HG03575 (cell line): ENCODE data around the gene SRGAP3.

Source experiments
- ATAC-seq: cut with Tn5 transposase; IDR thresholded peaks from one replicate; pipeline ENCODE4 v1.9.1; 2021; ENCODE audit not compliant: unreplicated experiment, insufficient number of reproducible peaks, low FRiP score; ENCODE audit errors: extremely low read depth

Gene SRGAP3

DNA sequence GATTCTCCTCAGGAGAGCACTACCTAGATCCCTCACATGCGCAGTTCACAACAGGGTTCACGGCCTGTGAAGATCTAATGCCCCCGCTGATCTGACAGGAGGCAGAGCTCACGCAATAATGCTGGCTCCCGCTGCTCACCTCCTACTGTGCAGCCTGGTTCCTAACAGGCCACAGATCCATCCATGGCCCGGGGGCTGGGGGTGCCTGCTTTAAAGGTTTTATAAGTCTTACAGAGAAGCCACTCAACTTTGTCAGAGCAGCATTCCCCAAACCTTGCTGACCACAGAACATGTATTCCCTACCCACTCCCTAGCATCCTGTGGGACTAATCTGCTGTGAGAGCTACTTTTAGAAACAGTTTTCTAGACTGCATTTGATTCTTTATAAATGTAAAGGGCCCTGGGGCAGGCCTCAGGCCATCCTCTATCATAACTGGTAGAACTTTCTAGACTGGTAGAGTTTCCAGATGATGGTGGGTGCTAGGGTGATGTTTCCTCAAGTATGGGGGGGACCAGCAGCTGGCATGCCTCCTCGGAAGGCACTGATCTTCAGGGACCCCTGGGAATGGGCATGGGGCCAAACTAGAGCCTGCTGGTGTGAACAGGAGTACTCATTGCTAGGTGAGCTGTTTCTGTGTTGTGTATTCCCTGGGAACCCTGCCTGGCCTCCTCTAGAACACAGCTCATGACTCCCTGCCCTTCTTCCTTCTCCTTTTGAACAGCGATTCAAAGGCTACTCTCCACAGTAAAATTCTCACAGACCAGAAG, 260.5 kb downstream of the SRGAP3 start:
- no peak for ATAC-seq

DNA sequence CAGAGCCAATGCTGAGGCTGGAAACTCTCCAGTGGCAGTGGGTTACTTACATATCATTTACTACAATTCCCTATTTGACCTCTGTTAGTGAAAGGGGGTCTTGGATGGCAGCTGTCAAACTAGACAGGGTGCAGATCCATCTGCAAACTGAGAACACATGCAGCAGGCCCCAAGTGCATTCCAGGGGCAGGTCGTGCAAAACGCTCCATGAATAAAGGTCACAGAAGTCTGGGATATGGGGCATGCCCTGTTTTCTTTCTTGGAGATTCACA, 261.1 kb downstream of the SRGAP3 start:
- ATAC-seq, result no peak

- no peak for ATAC-seq
Observed at GRCh38 chr3:8987645-8988383, 261.6 kb downstream of the SRGAP3 start.

DNA sequence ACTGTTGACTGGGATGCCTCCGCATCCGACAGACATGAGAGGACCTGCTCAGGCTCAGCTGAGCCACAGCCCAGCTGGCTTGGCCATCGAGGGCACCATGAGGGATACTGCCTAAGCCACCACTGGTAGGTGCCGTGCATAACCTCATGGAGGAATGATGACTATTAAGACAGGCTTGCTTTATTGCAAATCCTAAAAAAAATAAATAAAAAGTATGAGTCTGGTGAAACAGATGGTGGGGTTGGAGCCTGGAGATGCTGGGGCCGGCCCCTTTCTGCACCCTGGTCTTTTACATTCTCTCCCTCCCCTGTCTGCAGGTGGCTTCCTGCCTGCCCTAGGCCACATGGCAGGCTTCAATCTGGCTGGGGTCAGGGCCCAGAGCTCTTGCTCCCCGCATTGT, 262.2 kb downstream of the SRGAP3 start:
- ATAC-seq, result no peak

GRCh38 chr3:8986741-8987140, 262.7 kb downstream of the SRGAP3 start:
- ATAC-seq, result no peak

DNA sequence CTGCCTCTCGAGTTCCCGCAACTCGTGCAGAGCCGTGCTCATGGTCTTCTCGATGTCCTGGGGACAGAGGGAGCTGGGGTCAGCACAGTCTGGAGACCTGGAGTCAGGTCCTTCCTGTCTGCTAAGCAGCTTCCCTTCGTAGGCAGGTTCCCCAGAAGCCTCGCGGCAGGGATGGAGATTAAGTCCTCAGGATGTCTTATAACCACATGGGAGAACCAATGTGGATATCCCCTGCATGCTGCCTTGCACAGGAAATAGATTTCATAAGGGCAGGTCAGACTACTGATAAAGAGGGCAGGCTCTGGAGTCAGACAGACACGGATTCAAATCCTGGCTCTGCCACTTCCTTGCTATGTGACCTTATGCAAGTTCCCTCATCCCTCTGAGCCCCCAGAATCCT, 263.6 kb downstream of the SRGAP3 start:
- no peak for ATAC-seq

GRCh38 chr3:8985411-8985831, 264.0 kb downstream of the SRGAP3 start:
- ATAC-seq, result no peak

- ATAC-seq, result no peak
Observed at GRCh38 chr3:8984526-8984925, 264.9 kb downstream of the SRGAP3 start.

GRCh38 chr3:8984081-8984480, 265.4 kb downstream of the SRGAP3 start:
- no peak for ATAC-seq

DNA sequence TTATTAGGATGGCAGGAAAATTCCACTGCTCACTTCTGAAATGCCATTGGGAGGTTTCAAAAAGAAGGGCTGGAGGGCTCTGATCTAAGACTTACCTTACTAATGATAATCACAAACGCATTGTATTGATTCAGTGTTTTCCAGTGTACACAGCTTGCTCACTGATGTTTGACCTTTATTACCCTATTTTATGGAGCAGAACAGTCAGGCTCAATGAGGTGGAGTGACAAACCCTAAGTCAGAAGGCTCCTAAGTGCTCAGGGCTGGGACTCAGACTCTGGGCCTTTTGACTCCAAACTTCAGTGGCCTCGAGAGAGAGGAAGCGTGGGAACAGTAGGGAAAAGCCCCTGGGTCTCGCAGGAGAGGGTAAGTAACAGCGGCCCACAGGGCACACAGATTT, 265.9 kb downstream of the SRGAP3 start:
- no peak for ATAC-seq

DNA sequence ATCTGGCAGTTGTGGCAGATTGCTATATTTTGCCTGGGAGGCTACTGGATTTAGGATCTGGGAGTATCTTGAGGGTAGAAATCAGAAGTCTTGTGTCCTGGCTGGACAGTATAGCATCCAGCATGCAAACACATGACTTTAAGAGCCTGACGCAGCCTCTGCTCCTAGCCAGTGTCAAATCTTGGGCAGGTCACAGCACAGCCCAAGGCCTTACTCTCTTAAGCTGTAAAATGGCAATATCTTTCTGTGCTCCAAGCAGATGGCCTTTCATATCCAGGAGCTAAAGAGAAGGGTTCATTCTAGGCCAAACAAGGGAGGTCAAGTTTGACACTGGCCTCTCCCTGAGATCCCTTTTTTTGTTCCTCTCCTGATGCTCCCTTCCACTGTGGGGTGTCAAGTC, 266.4 kb downstream of the SRGAP3 start:
- ATAC-seq, result no peak

DNA sequence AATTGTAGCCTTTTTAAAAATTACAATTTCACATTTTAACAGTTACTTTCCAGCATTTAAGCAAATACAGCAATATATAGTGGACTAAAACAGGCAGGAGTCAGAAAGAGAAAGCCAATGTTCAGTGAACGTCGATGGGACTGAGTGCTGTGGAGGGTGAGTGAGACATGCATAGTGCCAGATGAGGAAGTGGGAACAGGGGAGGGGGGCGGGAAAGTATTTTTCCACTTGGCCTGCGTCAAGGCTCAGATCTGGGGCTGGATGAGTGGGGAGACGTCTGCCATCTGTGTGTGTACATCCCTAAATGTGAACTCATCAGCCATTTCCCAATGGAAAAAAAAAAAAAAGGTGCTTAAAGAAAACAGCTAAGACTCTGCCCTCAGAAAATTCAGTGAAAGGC, 266.9 kb downstream of the SRGAP3 start:
- no peak for ATAC-seq

DNA sequence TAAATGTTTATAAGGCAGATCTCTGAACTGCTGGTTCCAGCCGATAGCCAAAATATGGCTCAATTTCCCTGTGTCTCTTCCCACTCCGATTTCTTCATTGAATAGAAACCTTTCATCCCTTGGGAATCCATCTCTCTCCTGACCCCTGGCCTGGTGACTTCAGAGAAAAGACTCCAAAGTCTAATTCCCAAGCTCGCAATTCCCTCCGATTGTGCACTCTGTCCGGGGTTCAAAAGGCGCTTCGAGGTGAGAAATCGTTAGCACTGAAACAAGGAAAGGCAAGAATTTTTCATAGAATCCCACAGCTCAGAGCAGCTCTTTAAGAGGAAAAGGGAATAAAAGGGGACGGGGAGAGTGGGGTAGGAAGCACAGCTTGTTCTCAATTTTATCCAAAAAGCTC, 267.7 kb downstream of the SRGAP3 start:
- no peak for ATAC-seq

DNA sequence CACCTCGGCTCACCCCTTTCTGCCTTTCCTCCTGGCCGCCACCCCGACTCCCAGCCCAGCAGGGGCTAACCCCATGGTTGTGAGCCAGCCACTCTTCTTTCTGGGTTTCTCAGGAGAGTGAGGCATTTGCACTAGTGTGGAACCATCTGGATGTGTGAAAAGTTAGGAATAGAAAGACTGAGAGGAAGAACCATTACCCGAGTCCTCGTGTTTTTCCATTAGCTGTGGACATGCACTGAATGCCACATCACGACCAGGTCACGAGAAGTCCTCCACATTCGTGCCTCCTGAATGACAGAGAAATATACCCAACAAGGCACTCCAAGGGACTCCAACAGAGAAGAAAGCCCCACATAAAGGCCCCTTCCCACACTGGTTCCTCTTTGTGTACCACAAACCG, 268.1 kb downstream of the SRGAP3 start:
- ATAC-seq, result no peak

DNA sequence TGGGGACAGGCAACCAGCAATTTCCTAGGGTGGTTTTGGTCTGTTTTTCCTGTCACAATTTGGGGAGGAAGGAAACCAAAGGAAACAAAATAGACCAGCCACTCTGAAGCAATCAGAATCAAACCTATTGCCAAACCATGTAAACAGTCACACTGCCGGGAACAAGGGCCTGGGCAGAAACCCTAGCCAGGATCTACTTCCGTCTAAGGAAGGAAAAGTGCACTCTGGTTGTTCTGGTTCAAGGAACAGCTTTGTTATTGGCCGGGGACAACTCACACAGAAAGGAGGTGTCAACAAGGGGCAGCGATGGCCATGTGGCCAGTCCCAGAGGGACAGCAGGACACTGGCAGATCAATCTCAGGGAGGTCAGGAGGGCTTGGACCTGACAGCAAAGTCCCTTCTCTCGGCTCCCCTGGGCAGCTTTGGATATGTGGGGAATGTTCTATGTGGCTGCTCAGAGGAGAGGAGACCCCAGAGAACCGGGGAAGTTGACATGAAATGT, 268.6 kb downstream of the SRGAP3 start:
- no peak for ATAC-seq

GRCh38 chr3:8979262-8979661, 270.2 kb downstream of the SRGAP3 start:
- ATAC-seq, result no peak

DNA sequence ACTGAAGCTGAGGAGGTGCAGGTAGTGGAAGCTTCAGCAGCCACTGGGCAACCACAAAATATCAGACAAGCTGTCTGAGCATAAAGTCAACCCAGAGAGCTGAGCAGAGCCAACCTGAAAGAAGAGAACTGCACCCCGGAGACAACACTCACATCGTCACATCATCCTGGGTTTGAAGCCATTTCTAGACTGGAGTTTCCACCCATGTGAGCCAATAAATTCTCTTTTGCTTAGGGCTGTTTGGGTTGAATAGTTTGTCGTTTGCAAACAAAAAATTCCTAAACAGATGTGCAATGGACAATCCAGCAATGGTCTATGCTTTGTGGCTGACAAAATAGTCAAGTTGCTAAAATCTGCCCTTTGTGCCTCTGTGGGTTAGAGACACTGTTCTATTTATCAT, 270.9 kb downstream of the SRGAP3 start:
- ATAC-seq, result no peak

DNA sequence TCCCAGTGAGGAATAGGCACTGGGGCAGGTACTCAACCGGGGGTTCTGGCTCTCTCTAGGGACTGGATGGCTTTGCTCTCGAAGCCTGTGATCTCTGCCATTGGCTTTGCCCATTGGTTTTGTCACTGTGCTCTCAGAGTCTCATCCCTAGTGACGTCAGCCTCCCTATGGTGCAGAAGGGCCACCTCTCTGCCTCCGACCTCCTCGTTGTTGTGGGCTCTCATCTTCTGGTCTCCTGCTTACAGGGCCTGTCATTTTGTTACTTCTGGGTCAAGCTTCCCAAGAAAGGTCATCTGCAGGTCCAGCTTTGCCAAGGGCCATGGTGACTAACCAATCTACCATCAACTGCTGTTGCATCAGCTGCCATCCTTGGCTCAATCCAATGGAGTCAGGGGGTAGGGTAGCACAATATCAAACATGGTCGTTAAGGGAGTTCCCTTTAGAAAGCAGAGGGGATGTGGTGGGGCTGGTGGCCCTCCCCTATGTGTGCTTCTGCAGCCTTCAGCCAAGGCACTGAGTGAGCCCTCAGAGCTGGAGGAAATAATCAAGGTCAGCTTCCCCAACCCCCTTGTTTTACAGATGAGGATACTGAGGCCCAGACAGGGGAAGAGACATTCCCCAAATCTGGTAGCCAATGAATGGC, 272.8 kb downstream of the SRGAP3 start:
- no peak for ATAC-seq

- ATAC-seq, result no peak
Observed at GRCh38 chr3:8975081-8976020, 274.1 kb downstream of the SRGAP3 start.
